ENCODE results near the gene ACACB. TPM values are rescaled to one million over a fixed set of nuclear protein-coding genes. Genes with fewer than 3 reads are reported as not detected.

The ACACB gene
- polyA plus RNA-seq, 2 of the 4 experiments (the other 2 are of a cell fraction): 6.8 to 7.6 TPM

- ATAC-seq (no peak), FAIRE-seq (no peak), DNase-seq (ENCODE audit: low read depth in 1 of 2, low spot score in 1 of 2) (no peak)
- 65% methylated on average over 1 of the region's 1 CpG for WGBS (ENCODE audit: missing lambda C conversion rate)
- Histone ChIP-seq H3K4me3 (no peak overlapping the region), H3K27ac (no peak overlapping the region), H3K4me1 (no peaks in the 10 kb centered on the region), H3K9me3 (no peaks in the 10 kb centered on the region), H3K4me2 (no peak overlapping the region)
- POLR2A ChIA-PET: no interaction called here
- TF ChIP-seq CHD4 (IDR thresholded peaks at IDR 0.05; ENCODE audit: borderline replicate concordance): no peak
- TF ChIP-seq, protein P1, sequence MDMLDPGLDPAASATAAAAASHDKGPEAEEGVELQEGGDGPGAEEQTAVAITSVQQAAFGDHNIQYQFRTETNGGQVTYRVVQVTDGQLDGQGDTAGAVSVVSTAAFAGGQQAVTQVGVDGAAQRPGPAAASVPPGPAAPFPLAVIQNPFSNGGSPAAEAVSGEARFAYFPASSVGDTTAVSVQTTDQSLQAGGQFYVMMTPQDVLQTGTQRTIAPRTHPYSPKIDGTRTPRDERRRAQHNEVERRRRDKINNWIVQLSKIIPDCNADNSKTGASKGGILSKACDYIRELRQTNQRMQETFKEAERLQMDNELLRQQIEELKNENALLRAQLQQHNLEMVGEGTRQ (IDR thresholded peaks at IDR 0.05): no peak
- TF ChIP-seq HOXB5 (CRISPR knock-in tag; IDR thresholded peaks at IDR 0.05): no peak
- TF ChIP-seq JUN (IDR thresholded peaks at IDR 0.05): no peak
- no peak for TF ChIP-seq CBX8 (IDR thresholded peaks at IDR 0.05)
- CTCF ChIA-PET: interaction anchor here (1.0 kb wide), 1 partner anchor 14 kb away, joined by 4 read pairs; no protein-coding TSS in a partner anchor
These were observed 58.1 kb downstream of the ACACB start for GRCh38 chr12:109174468-109174867.

DNA sequence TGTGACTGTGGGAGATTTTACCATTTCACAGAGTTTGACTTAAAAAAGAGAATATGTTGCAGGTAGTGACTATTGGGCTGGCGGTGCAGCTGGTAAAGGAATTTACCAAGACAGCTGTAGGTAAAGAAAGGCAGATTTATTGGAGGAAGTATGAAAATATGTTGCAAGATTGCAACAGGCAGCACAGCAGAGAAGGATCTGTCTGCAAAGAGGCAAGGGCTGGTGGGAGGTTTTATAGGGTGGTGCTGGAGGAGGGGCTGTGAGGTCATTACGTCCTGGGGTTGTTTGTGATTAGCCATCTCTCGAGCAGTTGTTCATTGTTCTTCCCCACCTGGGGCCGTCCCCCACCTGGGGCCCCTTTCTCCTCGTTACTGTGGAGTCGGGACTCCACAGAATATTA is 62.1 kb downstream of the ACACB start:
- no peak overlapping the region for H3K4me2 ChIP-seq
- POLR2A ChIA-PET: no interaction called here
- no peaks in the 10 kb centered on the region for H3K4me1 ChIP-seq
- ATAC-seq (no peak), DNase-seq (ENCODE audit: low read depth in 1 of 2, low spot score in 1 of 2) (no peak), FAIRE-seq (no peak)
- CTCF ChIA-PET: interaction anchor here (0.9 kb wide), 1 partner anchor 44 kb away, joined by 3 read pairs; no protein-coding TSS in a partner anchor
- WGBS (ENCODE audit: missing lambda C conversion rate): 86% methylated on average over 6 of the region's 6 CpGs
- H3K27ac ChIP-seq: no peak overlapping the region
- no peak for TF ChIP-seq POLR2A (IDR thresholded peaks at IDR 0.05; ENCODE audit: low read length)
- TF ChIP-seq EP300 (IDR thresholded peaks at IDR 0.05): no peak
- TF ChIP-seq CEBPB (IDR thresholded peaks at IDR 0.05): no peak
- TF ChIP-seq, protein P2, sequence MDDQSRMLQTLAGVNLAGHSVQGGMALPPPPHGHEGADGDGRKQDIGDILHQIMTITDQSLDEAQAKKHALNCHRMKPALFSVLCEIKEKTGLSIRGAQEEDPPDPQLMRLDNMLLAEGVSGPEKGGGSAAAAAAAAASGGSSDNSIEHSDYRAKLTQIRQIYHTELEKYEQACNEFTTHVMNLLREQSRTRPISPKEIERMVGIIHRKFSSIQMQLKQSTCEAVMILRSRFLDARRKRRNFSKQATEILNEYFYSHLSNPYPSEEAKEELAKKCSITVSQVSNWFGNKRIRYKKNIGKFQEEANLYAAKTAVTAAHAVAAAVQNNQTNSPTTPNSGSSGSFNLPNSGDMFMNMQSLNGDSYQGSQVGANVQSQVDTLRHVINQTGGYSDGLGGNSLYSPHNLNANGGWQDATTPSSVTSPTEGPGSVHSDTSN (IDR thresholded peaks at IDR 0.05): no peak
- TF ChIP-seq FOXS1 (CRISPR knock-in tag; IDR thresholded peaks at IDR 0.05): no peak
- no peak for TF ChIP-seq CHD4 (IDR thresholded peaks at IDR 0.05; ENCODE audit: borderline replicate concordance)
- TF ChIP-seq REST (IDR thresholded peaks at IDR 0.05): no peak
- TF ChIP-seq SMC3 (IDR thresholded peaks at IDR 0.05): no peak
- no peak for TF ChIP-seq HDAC2 (IDR thresholded peaks at IDR 0.05)
- TF ChIP-seq KDM5A (IDR thresholded peaks at IDR 0.05): no peak
- no peak for TF ChIP-seq ZNF302 (CRISPR knock-in tag; IDR thresholded peaks at IDR 0.05)
- TF ChIP-seq KDM1A (IDR thresholded peaks at IDR 0.05; ENCODE audit: low read depth): no peak
- H3K4me3 ChIP-seq: no peak overlapping the region
- no peaks in the 10 kb centered on the region for H3K9me3 ChIP-seq

- CTCF ChIA-PET: no interaction called here
- Histone ChIP-seq H3K4me1 (peaks cover 5% of the 10 kb centered on the region; the same call in 1 of the 3 replicates), H3K4me3 (no peak overlapping the region), H3K4me2 (no peak overlapping the region), H3K9me3 (no peaks in the 10 kb centered on the region), H3K27ac (no peak overlapping the region)
- DNase-seq (ENCODE audit: low read depth in 1 of 2, low spot score in 1 of 2) (no peak), FAIRE-seq (no peak), ATAC-seq (no peak)
- POLR2A ChIA-PET: no interaction called here
- WGBS (ENCODE audit: missing lambda C conversion rate): 87% methylated on average over 6 of the region's 6 CpGs
- TF ChIP-seq RAD21 (conservative IDR thresholded peaks at IDR 0.05 in 1 of 2, IDR thresholded peaks at IDR 0.05 in 1 of 2): no peak
- TF ChIP-seq CHD2 (IDR thresholded peaks at IDR 0.05; ENCODE audit: low read length, partially characterized antibody): no peak
- TF ChIP-seq MAZ (IDR thresholded peaks at IDR 0.05; ENCODE audit: borderline replicate concordance, low read depth, low read length): no peak
- TF ChIP-seq FOSL2 (IDR thresholded peaks at IDR 0.05): no peak
- no peak for TF ChIP-seq FOSL2 (CRISPR knock-in tag; IDR thresholded peaks at IDR 0.05)
- TF ChIP-seq NFE2L2 (conservative IDR thresholded peaks at IDR 0.05; ENCODE audit: low read length): no peak
- TF ChIP-seq CBX2 (IDR thresholded peaks at IDR 0.05; ENCODE audit: borderline replicate concordance, low read depth): no peak
- no peak for TF ChIP-seq NR3C1 (IDR thresholded peaks at IDR 0.05)
- TF ChIP-seq, protein P2 (IDR thresholded peaks at IDR 0.05): no peak
- no peak for TF ChIP-seq MYC (IDR thresholded peaks at IDR 0.05; ENCODE audit: borderline replicate concordance, low read length)
- no peak for TF ChIP-seq PHF8 (IDR thresholded peaks at IDR 0.05; ENCODE audit: borderline replicate concordance, low read depth)
- TF ChIP-seq CHD4 (IDR thresholded peaks at IDR 0.05; ENCODE audit: borderline replicate concordance): no peak
- no peak for TF ChIP-seq NPAS2 (CRISPR knock-in tag; IDR thresholded peaks at IDR 0.05; ENCODE audit: borderline replicate concordance)
- no peak for TF ChIP-seq BCL3 (IDR thresholded peaks at IDR 0.05)
- TF ChIP-seq MAFK (IDR thresholded peaks at IDR 0.05; ENCODE audit: partially characterized antibody): no peak
- no peak for TF ChIP-seq SMC3 (IDR thresholded peaks at IDR 0.05)
- TF ChIP-seq RARB (CRISPR knock-in tag; IDR thresholded peaks at IDR 0.05): no peak
These were observed 63.5 kb downstream of the ACACB start for GRCh38 chr12:109179927-109180326.
